ENCODE results near the gene UBA3. TPM values are rescaled to one million over a fixed set of nuclear protein-coding genes. Genes with fewer than 3 reads are reported as not detected.

Gene UBA3
- total RNA-seq, 2 experiments from 2014 or later = 81.1 to 88.9 TPM

Small RNA genes within 50 kb of the gene (microRNA-seq; reads per million reads assigned to microRNA genes)
- 8.2 reads per million, percentile 37 among the genes with 10 or more reads in this experiment for gene MIR3136 (ENCODE audit: borderline microRNAs expressed, borderline replicate concordance)

Other genes starting within 250 kb of the UBA3 start
- gene TAFA4, start 147.8 kb downstream of the UBA3 start, total RNA-seq = not detected
- gene EOGT, start 66.7 kb downstream of the UBA3 start, total RNA-seq = 10 to 100 TPM; 11.3 to 14.7 TPM
- 10 to 100 TPM; 43.0 to 43.5 TPM for gene TMF1, start 28.0 kb downstream of the UBA3 start, total RNA-seq
- 100 to 1,000 TPM; 154 to 156 TPM for gene ARL6IP5, start 4.6 kb upstream of the UBA3 start, total RNA-seq
- not detected for gene LMOD3, start 42.2 kb upstream of the UBA3 start, total RNA-seq